ENCODE measurements around the gene OSBPL2.

DNA sequence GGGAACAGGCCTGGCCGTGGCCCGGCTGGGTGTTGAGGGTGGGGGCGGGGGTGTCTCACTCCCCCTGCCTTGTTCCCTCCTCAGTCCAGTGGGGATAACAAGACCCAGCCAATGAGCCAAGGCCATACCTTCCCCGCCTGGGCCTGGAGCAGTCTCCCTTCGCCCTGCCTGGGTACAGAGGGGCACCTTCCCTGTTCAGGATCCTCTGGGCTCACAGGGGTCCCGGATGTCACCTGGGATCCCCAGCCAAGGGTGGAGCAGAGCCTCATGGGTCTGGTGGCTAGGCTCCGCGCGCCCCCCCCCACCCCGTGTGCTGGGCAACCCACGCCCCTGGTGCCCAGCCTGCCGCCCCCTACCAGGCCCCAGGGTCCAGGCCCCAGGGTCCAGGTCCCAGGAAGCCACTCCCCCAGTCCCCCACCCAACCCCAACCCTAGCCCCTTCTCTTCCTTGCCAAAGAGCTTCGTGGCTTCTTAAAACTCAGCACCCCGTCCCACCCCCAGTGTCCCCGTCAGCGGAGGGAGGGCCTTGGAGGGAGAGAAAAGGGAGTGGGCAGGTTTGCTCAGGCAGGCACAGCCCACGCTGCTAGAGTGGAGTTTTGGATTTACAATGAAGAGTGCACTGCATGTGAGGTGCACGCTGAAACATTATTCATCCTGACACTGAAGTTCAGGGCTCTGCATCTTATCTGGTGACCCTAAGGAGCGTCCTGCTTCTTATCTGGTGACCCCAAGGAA lies 30.1 kb upstream of the OSBPL2 start:
- TF ChIP-seq CTCF (conservative IDR thresholded peaks at IDR 0.05; ENCODE audit: low read depth, low read length) (no peak), EZH2 (IDR thresholded peaks at IDR 0.05; ENCODE audit: borderline replicate concordance, low read depth, low read length, poor library complexity, severe bottlenecking) (no peak)
